ENCODE measurements around the gene HM13. TPM values are rescaled to one million over a fixed set of nuclear protein-coding genes. Genes with fewer than 3 reads are reported as not detected.
A peak's percentile ranks its signal among the peaks of the same experiment; 100 is the strongest.

HM13 gene
- total and polyA plus RNA-seq, 2 of the 13 experiments (the other 11 are each of a cell fraction or from before 2014, with no cell fraction given): 118 to 243 TPM

GRCh38 chr20:31603822-31604566 is 89.8 kb downstream of the HM13 start (continued):
- TF ChIP-seq SNRNP70 (IDR thresholded peaks at IDR 0.05; ENCODE audit: low read depth, low read length) (no peak), TARDBP (CRISPR knock-in tag; IDR thresholded peaks at IDR 0.05) (peak; percentile 99), HDAC2 (CRISPR knock-in tag; IDR thresholded peaks at IDR 0.05) (peak; percentile 96), ZSCAN31 (CRISPR knock-in tag; IDR thresholded peaks at IDR 0.05; ENCODE audit: low read depth) (peak; percentile 96), ZNF775 (CRISPR knock-in tag; IDR thresholded peaks at IDR 0.05; ENCODE audit: borderline replicate concordance) (no peak), FIP1L1 (IDR thresholded peaks at IDR 0.05; ENCODE audit: borderline replicate concordance, insufficient read depth, low read depth, low read length) (peak; percentile 61; the same call in 1 of the 2 replicates), ZNF646 (CRISPR knock-in tag; IDR thresholded peaks at IDR 0.05) (no peak; the same call in 1 of the 2 replicates), ZNF549 (CRISPR knock-in tag; IDR thresholded peaks at IDR 0.05) (0 out of 2 replicates have a peak, but pooled peaks have one; percentile 69), CC2D1A (CRISPR knock-in tag; IDR thresholded peaks at IDR 0.05) (no peak), PAXIP1 (CRISPR knock-in tag; conservative IDR thresholded peaks at IDR 0.05) (peak; percentile 98), ZNF556 (CRISPR knock-in tag; IDR thresholded peaks at IDR 0.05; ENCODE audit: borderline replicate concordance) (peak; percentile 91; the same call in 1 of the 2 replicates), ARNTL (CRISPR knock-in tag; IDR thresholded peaks at IDR 0.05) (peak; percentile 96), ZBTB39 (CRISPR knock-in tag; IDR thresholded peaks at IDR 0.05) (peak; percentile 91), ATF4 (CRISPR knock-in tag; IDR thresholded peaks at IDR 0.05) (peak in 1 of 2 experiments; percentile 68; a peak in 1 of 4 replicates)

All from HepG2 (cell line).